HUES64 (cell line): Measurements from ENCODE around the gene CSPG4.

Experiments used
- H3K27ac ChIP-seq: 2 replicates; pipeline ENCODE4 v1.7.0; 2013; ENCODE audit warnings: low read depth, low read length, inconsistent platforms
- H3K27me3 ChIP-seq: 2 replicates; pipeline ENCODE4 v1.6.1; 2013; ENCODE audit warnings: mild to moderate bottlenecking, low read length; ENCODE audit not compliant: insufficient read depth
- H3K36me3 ChIP-seq: 2 replicates; pipeline ENCODE4 v1.6.1; 2013; ENCODE audit warnings: mild to moderate bottlenecking, low read length; ENCODE audit not compliant: insufficient read depth
- H3K4me1 ChIP-seq: 2 replicates; pipeline ENCODE4 v1.6.1; 2013; ENCODE audit warnings: mild to moderate bottlenecking, low read length, moderate library complexity; ENCODE audit not compliant: insufficient read depth
- H3K4me3 ChIP-seq: 2 replicates; pipeline ENCODE4 v1.5.1; 2013; ENCODE audit warnings: mild to moderate bottlenecking, low read length, moderate library complexity
- H3K9ac ChIP-seq: 2 replicates; pipeline ENCODE4 v1.6.1; 2013; ENCODE audit warnings: mild to moderate bottlenecking, low read depth, low read length
- H3K9me3 ChIP-seq: 2 replicates; pipeline ENCODE4 v1.6.1; 2013; ENCODE audit warnings: low read depth, low read length; ENCODE audit not compliant: insufficient read depth
- whole genome bisulfite sequencing: fragments of 150-250, 120-280 bp; methylation state at CpG from one replicate; pipeline ENCODE4 v1.1.7; 2013; ENCODE audit warnings: missing lambda C conversion rate; 5-methylcytosine and 5-hydroxymethylcytosine counted together

CSPG4 gene

DNA sequence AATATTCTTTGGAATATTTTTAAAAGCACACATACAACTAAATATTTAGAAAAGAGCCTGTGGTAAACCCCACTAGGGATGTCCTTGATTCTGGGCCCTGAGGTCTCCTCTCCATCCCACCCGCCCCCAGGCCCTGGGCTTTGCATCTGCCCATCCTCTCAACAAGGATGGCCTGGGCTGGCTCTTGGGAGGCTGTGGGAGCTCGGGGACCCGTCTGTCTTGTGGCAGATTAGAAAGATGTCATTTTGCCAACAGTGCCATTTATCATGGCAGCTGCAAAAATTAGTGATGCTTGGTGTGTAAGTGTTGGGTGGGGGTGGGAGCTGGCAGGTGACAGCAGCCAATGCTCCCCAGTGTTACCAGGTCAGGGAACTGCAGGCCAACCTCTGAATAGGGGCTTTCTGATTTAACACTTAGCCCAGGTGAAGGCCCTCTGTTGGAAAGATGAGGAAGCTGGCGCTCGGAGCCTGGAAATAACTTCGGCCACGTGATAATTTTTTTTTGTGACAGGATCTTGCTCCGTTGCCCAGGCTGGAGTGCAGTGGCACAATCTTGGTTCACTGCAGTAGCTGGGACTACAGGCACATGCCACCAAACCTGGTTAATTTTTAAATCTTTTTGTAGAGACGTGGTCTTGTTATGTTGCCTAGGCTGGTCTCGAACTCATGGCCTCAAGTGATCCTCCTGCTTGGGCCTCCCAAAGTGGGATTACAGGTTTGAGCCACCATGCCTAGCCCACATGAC is 16.9 kb upstream of the CSPG4 start:
- Histone ChIP-seq H3K27ac (no peak overlapping the region), H3K27me3 (no peaks in the 10 kb centered on the region), H3K4me3 (no peak overlapping the region), H3K4me1 (no peaks in the 10 kb centered on the region), H3K36me3 (no peaks in the 10 kb centered on the region), H3K9me3 (no peaks in the 10 kb centered on the region), H3K9ac (no peak overlapping the region)
- 89% methylated on average over 10 of the region's 10 CpGs for WGBS

DNA sequence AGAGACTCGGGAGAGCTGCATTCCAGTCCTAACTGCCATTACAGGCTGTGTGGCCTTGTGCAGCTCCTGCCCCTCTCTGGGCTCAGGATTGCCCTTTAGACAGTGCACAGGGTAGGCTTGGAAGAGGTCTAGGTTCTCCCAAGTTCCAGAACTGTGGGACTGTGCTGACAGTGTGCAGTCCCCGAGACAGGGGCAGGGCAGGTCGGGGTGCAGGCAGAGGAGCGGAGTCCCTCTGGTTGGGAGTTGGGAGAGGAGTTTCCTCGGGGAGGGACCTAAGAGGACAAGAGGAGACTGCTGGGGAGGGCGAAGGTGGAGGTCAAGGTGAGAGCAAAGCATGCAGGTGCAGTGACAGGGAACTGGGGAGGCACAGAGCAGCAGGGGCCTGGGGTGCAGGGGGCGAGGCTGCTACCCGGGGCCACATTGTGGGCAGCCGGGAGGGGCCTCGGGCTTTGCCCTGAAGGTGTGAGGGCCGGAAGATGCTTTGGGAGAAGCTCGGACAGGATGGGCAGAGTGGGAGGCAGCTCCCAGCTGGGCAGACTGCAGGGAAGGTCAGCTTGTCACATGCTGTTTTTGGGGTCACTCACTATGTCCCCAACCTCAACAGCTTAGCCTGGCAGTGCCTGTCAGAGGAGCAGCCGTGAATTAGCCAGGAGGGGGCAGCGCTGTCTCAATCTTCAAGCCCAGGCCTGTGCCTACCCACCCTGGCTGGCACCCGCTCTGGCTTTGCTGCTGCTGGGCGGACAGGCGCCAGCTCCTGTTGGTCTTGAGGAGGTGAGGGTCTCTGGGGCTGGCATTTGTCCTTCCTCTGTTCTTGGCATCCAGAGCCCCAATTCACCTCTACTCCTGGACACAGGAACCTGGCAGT is 15.4 kb upstream of the CSPG4 start:
- no peak overlapping the region for H3K27ac ChIP-seq
- H3K9me3 ChIP-seq: no peaks in the 10 kb centered on the region
- H3K36me3 ChIP-seq: no peaks in the 10 kb centered on the region
- H3K4me3 ChIP-seq: no peak overlapping the region
- 65% methylated on average over 17 of the region's 17 CpGs for WGBS
- H3K9ac ChIP-seq: no peak overlapping the region
- H3K4me1 ChIP-seq: no peaks in the 10 kb centered on the region; the same call in 1 of the 2 replicates
- no peaks in the 10 kb centered on the region for H3K27me3 ChIP-seq

DNA sequence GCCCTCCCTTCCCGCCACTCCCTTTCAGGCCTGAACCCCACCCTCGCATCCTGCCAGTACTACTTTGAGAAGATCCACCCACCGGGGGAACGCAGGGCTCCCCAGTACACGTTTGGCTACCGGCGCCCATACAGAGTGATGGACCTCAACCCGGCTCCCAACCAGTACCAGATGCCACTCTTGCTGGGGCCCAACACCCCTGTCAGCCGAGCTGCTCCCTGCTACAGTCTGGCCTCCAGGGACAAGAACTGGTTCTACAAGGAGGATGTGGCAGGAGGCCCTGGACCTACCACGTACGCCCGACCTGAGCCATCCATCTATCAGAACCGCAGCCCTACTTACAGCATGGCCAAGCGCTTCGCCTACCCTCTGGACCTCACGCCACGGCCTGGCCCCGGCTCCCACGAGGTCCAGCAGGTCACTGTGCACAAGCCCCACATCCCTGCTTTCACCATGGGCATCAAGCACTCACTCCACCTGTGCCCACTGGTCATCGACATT is 14.4 kb upstream of the CSPG4 start:
- H3K4me3 ChIP-seq: no peak overlapping the region
- no peaks in the 10 kb centered on the region for H3K9me3 ChIP-seq
- WGBS: 90% methylated on average over 20 of the region's 20 CpGs
- no peaks in the 10 kb centered on the region; the same call in 1 of the 2 replicates for H3K4me1 ChIP-seq
- no peak overlapping the region for H3K9ac ChIP-seq
- no peak overlapping the region for H3K27ac ChIP-seq
- no peaks in the 10 kb centered on the region for H3K27me3 ChIP-seq
- no peaks in the 10 kb centered on the region for H3K36me3 ChIP-seq

DNA sequence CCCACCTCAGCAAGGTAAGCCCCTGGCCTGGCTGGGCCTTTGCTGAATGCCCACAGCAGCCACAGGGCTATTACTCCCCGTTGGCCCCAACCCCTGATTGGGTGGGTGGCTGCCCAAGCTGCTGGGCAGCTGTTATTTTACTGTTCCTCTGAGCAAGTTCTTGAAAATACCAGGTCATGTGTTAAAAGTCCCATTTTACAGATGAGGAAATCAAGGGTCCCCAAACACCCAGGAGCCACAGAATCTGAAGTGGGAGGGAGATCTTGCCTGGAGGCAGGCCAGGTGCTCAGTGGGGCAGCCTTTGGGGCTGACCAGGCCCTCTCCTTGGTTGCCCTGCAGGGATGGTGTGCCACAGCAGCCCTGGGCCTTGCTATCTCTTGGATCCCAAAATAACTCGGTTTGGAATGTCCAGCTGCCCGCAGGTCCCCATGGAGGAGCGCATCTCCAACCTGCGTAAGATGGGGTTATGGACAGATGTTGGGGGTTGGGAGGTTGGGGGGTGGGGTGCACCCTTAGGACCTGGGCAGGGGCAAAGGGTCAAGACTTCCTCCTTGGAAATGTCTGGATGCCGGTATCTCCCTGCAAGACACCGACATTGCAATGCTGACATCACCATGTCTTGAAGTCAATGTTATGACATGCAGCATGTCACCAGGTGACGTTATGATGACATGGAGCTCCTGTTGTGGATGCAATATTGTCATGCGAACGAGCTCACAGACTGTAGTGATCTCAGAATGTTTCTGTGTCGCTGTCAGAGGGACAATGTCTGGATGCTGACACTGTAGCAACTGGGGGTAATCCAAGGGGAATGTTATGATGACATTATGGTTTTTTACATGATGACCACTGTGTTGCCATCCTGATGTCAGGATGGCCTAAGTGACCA is 13.3 kb upstream of the CSPG4 start:
- no peaks in the 10 kb centered on the region for H3K27me3 ChIP-seq
- no peaks in the 10 kb centered on the region for H3K36me3 ChIP-seq
- H3K9me3 ChIP-seq: no peaks in the 10 kb centered on the region
- H3K4me1 ChIP-seq: no peaks in the 10 kb centered on the region; the same call in 1 of the 2 replicates
- no peak overlapping the region for H3K27ac ChIP-seq
- H3K9ac ChIP-seq: no peak overlapping the region
- H3K4me3 ChIP-seq: no peak overlapping the region
- WGBS: 91% methylated on average over 11 of the region's 11 CpGs

DNA sequence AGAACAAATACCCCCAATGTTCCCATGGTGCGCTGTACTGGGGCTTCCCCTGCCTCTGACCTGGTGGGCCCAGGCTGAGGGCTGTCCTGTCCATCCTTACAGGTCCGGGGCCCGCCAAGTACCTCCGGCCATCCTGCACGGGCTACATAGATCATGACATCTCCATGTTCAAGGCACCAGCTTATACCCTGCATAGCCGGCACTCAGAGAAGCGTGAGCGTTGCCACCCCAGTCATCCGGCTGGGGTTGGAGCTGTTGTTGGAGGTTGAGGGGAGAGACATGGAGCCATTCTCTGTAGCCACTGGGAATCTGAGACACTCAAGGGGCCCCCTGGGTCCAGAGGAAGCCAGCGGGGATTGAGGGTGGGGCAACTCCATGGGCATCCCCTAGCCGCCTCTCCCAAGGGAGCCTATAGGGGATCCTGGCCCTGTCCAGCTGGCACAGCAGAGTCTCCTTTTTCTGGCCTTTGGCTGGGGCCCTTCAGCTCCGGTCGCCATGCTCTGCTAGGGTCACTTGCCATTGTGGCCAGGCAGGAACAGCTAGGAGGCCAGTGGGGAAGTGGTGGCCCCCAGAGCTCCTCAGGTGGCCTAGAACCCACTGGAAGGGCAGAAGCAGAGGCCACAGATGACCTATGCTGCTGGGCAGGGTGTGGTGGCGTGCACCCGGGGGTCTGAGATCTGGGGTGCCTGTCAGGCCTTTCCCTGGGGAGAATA is 12.5 kb upstream of the CSPG4 start:
- Histone ChIP-seq H3K9me3 (no peaks in the 10 kb centered on the region), H3K27me3 (no peaks in the 10 kb centered on the region), H3K4me3 (no peak overlapping the region), H3K36me3 (no peaks in the 10 kb centered on the region), H3K4me1 (no peaks in the 10 kb centered on the region; the same call in 1 of the 2 replicates), H3K9ac (no peak overlapping the region), H3K27ac (no peak overlapping the region)
- WGBS: 92% methylated on average over 15 of the region's 15 CpGs

DNA sequence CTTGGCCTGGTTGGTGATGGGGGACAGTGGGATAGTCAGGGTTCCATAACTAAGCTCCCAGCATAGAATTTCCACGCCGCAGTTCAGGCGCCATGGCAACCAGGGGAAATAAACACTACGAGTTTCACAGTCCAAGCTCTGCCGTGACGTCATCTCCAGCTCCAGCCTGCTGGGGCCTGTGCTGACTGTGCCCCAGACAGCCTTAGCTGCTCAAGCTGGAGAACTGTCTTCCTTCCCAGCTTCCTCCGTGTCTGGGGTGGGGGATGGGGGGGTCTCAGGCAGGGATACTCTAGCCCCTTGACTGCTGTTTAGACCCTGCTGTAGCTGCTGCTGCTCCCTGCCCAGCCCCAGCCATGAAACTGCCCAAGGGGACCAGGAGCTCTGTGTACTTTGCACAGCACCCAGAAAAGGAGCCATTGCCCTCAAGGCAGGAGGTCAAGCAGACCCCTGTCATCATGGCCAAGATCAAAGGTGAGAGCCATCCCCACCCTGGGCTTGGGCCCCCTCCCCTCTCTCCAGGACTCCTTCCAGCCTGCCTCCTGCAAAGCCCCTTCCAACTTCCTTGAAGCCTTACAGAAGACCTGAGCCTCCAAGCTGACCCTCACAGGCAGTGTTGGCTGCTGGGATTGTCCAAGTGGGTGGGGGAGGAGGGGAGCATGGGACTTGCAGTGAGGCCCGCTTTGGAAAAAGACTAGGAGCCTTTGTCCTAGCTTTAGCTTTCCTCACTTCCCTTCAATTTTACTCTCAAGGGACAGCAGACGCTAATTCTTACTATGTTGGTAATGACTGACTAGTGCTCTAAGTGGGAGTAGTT is 11.4 kb upstream of the CSPG4 start:
- Histone ChIP-seq H3K4me1 (no peaks in the 10 kb centered on the region; the same call in 1 of the 2 replicates), H3K36me3 (no peaks in the 10 kb centered on the region), H3K4me3 (no peak overlapping the region), H3K27ac (no peak overlapping the region), H3K9me3 (no peaks in the 10 kb centered on the region), H3K27me3 (no peaks in the 10 kb centered on the region), H3K9ac (no peak overlapping the region)
- 69% methylated on average over 8 of the region's 9 CpGs for WGBS

DNA sequence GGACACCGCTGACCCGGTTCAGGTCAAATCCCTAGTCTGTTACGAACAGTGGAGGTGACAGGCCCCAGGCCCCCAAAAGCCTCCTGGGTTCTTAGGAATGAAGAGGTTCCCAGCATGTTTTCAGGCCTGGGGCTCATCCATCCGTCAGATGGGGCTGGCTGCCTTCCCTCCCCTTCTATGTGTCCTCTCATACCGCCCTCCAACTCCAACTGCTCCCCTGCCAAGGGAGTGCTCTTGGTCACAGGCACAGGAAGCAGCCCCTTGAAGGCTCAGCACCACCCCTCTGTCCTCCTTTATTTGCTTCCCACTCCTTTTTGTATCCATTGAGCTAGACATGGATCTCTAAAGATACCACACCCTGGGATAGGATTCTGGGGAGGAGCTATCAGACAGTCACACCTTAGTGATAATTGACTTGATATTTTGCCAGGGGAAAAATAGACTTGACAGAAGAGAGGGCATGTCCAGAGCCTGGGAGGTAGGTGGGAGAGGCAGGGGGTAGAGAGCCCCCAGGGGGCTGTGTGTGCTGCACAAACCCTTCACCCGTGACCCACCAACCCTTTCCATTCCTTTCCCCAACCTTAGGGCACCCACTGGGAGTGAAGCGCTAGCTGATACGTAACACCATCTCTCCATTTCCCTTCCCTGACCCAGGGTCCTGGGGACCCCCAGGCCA is 10.7 kb upstream of the CSPG4 start:
- no peaks in the 10 kb centered on the region; the same call in 1 of the 2 replicates for H3K4me1 ChIP-seq
- no peaks in the 10 kb centered on the region for H3K36me3 ChIP-seq
- no peak overlapping the region for H3K27ac ChIP-seq
- 82% methylated on average over 8 of the region's 8 CpGs for WGBS
- no peak overlapping the region for H3K4me3 ChIP-seq
- H3K9ac ChIP-seq: no peak overlapping the region
- no peaks in the 10 kb centered on the region for H3K27me3 ChIP-seq
- no peaks in the 10 kb centered on the region for H3K9me3 ChIP-seq

DNA sequence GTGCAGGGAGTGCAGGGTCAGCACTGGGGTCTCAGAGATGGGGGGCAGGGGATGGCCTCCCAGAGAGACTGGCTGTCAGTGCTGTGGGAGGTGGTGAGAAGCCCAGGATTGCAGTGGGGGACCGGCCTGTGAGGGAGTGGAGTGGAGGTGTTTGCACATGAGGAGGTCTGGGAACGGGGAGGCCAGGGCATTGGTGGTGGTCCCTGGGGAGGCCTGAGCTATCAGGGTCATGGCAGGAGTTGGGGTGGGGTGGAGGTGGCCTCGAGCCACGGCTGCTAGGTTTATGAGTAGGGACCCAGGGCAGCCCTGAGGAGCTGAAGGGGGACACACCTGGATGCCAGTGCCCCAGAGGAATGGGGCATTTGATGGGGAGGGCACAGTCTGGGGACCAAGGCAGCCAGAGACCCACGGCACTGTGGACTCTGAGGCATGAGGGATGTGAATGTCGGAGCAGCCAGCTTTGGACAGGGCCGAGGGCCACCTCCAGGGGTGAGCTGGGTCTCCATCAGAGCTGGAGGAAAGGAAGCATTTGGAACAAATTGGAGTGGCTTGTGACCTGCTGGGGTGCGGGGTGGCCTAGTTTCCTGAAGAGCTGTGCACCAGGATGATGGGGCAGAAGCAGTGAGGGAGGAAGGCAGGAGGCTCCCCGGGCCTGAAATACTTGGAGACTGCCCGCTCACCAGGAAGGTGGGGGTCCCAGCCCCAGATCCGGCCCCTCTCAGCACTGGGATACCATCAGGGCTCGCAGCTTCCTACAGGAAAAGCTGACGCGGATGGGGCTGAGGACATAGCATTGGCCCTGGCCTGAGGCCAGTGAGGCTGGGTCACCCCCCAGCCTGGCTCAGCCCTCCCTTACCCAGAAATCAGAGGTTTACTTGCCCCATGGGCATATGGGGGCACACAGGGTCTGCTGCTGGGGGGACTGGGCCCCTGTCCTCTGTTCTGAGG is 9.5 kb upstream of the CSPG4 start:
- H3K9ac ChIP-seq: no peak overlapping the region
- H3K36me3 ChIP-seq: no peaks in the 10 kb centered on the region
- no peak overlapping the region for H3K4me3 ChIP-seq
- 92% methylated on average over 14 of the region's 14 CpGs for WGBS
- H3K9me3 ChIP-seq: no peaks in the 10 kb centered on the region
- H3K4me1 ChIP-seq: no peaks in the 10 kb centered on the region; the same call in 1 of the 2 replicates
- H3K27me3 ChIP-seq: no peaks in the 10 kb centered on the region
- no peak overlapping the region for H3K27ac ChIP-seq

DNA sequence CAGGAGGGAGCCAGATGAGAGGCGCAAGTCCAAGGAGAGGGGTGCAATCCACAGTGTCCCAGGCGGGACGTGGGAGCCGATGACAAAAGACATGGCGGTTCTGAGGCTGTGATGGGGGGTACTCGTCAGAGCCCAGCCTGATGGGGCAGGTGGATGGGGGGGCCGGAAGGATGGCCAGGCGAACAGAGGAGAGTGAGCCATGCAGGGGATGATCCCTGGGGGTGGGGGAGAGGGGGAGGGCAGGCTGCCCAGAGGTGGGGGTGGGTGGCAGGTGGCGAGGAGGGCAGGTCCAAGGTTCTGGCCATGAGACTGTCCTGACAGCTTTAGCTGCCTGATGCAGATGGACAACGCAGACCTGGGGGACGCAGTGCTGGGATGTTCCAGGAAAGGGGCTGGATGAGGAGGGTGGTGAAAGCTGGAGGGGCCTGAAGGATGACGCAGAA is 8.9 kb upstream of the CSPG4 start:
- Histone ChIP-seq H3K27me3 (no peaks in the 10 kb centered on the region), H3K9ac (no peak overlapping the region), H3K27ac (no peak overlapping the region), H3K36me3 (no peaks in the 10 kb centered on the region), H3K9me3 (no peaks in the 10 kb centered on the region), H3K4me3 (no peak overlapping the region), H3K4me1 (no peaks in the 10 kb centered on the region; the same call in 1 of the 2 replicates)
- 88% methylated on average over 12 of the region's 12 CpGs for WGBS
